NCI-H446 (cell line): ENCODE measurements around the gene THY1.
"Not testable (repeated sequence)": the region's sequence is repeated elsewhere in the genome, so short reads cannot be mapped to it uniquely, and the experiment has no call there.

Experiments used
- DNase-seq, 2 experiments: peaks; one replicate each; lab custom pipeline; 2025; lab: John Stamatoyannopoulos, UW

The THY1 gene

DNA sequence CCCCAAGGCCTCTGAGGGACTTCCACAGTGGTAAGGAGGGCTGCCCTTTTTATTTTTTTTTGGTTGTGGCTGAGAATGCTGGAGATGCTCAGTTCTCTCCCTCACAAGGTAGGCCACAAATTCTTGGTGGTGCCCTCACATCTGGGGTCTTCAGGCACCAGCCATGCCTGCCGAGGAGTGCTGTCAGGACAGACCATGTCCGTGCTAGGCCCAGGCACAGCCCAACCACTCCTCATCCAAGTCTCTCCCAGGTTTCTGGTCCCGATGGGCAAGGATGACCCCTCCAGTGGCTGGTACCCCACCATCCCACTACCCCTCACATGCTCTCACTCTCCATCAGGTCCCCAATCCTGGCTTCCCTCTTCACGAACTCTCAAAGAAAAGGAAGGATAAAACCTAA lies 4.2 kb downstream of the THY1 start:
- no peak for DNase-seq

- DNase-seq, result peak in 1 of 2 experiments; percentile 41
These were observed 5.0 kb downstream of the THY1 start for GRCh38 chr11:119417726-119418540.

DNA sequence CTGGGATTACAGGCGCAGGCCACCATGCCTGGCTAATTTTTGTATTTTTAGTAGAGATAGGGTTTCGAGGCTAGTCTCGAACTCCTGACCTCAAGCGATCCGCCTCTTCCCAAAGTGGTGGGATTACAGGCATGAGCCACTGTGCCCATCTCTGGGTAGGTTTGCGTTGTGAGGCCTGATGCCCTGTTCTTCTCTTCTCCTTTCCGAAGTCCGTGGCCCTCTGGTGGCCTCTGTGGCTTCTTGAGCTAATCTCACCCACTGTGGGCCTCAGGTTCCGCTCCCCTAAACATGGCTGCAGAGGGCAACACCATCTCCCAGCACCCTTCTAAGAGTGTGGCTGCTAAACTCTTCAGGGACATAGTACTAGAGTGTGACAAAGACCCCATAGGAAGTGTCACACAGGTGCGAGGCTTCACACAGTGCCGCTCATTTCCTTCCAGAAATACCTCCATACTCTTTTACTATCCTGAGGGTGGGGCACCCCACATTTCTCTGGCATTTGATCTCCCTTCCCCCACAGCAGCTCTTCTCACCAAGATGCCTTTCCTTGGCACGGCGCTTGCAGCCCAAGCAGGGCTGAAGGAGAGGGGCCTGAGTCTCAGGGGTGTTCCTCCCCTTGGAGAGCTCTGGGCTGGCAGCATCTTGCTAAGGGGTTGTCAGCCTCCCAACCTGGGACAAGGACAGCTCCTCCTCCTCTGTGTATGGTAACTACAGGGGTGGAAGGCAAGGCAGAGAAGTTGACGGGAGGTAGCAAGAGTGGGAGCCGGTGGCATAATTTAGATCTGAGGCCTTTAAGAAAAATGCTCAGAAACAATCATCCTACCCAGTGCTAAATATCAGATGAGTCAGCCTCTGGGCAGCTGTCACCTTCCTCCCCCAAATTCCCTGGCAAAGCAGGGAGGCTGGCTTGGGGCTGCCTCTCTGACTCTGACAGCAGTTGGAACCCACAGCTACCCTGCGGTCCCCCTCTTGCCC lies 6.1 kb downstream of the THY1 start:
- DNase-seq, result peak in 1 of 2 experiments; percentile 54

- DNase-seq, result no peak
These were observed 7.0 kb downstream of the THY1 start for GRCh38 chr11:119415966-119416365.

GRCh38 chr11:119415517-119415916 lies 7.5 kb downstream of the THY1 start:
- no peak for DNase-seq

DNA sequence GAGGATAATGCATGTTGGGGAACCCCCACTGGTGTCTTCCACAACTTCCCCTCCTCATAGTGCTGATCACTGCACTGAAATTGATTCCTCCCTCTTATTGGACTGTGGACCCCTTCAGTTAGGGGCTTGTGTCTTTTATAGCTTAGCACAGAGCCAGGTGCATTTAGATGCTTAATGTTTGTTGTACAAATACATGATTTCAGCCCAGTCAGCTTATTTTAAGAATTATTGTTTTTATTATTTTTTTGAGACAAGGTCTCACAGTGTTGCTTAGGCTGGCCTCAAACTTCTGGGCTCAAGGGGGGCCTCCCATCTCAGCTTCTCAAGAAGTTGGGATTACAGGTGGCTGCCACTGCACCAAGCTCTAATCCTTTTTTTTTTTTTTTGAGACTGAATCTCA lies 8.2 kb downstream of the THY1 start:
- no peak for DNase-seq

- DNase-seq, result no peak
These were observed 8.7 kb downstream of the THY1 start for GRCh38 chr11:119414321-119414720.

GRCh38 chr11:119412072-119412471 lies 10.9 kb downstream of the THY1 start:
- no peak for DNase-seq

DNA sequence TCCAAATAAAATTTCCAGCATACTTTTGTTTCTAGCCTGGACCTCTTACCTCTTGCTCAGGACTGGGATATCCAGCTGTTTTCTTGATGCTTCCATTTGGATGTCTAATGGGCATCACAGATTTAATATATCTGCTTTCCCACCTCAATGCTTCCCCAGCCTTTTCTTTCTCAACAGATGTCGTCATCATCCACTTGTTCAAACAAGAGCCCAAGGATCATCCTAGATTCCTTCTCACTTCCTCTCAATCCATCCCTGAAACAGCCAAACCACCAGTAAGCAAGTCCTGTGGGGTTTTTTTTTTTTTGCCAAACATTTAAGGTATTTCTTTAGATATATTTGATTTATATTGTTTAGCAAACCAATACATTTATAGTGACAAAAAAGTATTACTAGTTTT lies 12.5 kb downstream of the THY1 start:
- no peak for DNase-seq

- DNase-seq, result no peak
These were observed 13.2 kb downstream of the THY1 start for GRCh38 chr11:119409731-119410130.

DNA sequence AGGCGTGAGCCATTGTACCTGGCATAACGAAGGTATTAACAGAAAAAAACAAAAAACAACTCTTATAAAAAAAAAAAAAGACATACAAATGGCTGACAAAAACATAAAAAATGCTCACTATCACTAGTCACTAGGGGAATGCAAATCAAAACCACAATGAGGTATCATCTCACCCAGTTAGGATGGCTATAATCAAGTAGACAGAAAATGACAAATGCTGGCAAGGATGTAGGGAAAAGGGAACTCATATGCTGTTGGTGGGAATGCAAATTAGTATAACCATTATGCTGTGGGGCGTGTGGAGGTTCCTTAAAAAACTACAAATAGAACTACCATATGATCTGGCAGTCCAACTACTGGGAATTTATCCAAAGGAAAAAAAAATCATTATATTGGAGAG lies 17.0 kb downstream of the THY1 start:
- DNase-seq, result no peak

- DNase-seq, result not testable (repeated sequence)
These were observed 17.5 kb downstream of the THY1 start for GRCh38 chr11:119405448-119405847.

DNA sequence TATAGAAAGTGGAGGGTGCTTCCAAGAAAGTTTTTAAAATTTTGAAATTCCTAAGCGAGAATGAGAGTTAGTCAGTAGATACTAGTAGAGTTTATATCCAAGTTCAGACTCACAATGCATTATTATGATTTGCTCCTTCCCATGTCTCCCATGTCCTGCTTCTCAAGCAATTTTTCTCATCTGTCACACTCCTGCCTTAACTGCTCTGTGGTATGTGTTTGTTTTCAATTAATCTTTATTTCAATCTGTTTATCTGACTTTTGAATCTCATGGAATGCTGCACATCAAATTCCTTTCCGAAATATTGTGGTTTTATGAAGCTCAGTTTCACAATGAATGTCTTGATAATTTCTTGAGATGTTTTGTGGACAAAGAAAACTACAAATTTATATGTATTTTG lies 18.1 kb downstream of the THY1 start:
- no peak for DNase-seq

DNA sequence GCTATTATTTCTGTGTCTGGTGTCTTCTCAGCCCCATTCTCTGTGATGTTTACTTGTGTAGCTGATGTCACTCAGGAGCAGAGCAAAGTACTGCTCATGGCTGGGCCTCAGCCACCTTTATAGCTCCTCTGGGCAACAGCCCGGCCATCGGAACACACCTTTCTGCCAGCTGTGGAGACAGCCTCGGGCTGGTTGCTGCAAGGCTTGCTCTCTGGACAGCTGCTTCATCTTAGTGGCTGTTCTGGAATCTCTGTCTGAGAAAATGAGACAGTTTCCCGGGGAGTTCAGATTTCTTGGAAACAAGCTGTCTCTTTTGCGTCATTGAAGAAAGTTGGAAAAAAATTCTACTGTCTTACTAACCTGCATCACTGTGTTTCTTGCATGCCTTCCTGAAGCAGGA lies 20.0 kb downstream of the THY1 start:
- no peak for DNase-seq

DNA sequence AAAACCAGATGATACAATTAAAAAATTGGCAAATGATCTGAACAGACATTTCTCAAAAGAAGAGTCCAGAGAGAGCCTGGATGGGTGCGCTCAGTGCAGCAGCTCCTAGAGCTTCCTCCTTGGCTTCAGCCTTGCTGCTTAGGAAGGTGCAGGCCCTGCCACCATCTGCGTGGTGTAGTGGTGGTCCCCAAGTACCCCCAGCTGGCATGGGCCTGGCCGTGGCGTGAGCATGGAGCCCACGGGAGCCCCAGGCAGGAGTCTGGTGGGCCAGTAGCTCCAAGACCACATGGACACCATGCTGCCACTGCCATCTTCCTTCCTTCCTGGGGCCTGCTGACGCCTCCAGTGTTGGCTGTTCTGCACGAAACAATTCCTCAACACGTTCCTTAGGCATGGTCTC lies 20.5 kb downstream of the THY1 start:
- DNase-seq, result no peak

GRCh38 chr11:119400860-119401259 lies 22.1 kb downstream of the THY1 start:
- DNase-seq, result no peak

GRCh38 chr11:119397740-119398139 lies 25.2 kb downstream of the THY1 start:
- no peak for DNase-seq

DNA sequence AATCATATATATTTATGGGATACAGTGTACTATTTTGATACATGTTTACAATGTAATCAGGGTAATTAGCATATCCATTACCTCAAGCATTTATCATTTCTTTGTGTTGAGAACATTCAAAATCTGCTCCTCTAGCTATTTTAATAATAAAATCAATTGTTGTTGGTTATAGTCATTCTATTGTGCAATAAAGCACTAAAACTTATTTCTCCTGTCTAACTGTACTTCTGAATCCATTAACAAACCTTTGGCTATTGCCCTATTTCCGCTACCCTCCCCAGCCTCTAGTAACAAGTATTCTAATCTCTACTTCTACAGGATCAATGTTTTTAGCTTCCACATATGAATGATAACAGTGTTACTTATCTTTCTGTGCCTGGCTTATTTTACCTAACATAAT lies 26.1 kb downstream of the THY1 start:
- no peak for DNase-seq

- no peak for DNase-seq
These were observed 31.7 kb downstream of the THY1 start for GRCh38 chr11:119391275-119391674.

- no peak for DNase-seq
These were observed 33.2 kb downstream of the THY1 start for GRCh38 chr11:119389611-119390254.

DNA sequence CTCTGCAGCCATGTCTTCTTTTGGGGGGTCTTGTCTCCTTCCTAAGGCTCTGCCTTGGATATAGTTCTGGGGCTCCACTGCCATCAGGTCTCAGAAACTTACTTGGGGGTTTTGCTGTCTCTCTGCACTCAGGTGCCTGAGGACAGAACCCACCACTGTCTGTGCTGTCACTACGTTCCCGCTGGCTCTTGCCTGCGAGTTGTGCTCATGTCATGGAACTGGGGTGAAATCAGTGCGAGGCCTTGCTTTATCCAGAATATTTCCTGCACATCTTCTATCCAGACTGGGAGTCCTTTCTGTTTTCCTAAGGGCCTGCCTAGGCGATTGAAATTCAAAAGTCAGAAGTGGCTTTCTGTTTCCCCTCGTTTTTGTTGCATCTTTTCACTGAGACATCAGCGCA lies 34.9 kb downstream of the THY1 start:
- no peak for DNase-seq

- no peak for DNase-seq
These were observed 38.6 kb downstream of the THY1 start for GRCh38 chr11:119384332-119384731.
